OCI-LY1 (cell line): Measurements from ENCODE around the gene PPAT.

Source experiments
- EZH2 ChIP-seq: fragments of 200-600 bp; sonication (generic), shearing (Covaris generic); IDR thresholded peaks from 2 replicates; pipeline ENCODE4 v1.8.0; 2017; ENCODE audit warnings: borderline replicate concordance, mixed run types, mild to moderate bottlenecking, antibody characterized with exemption, low read length, moderate library complexity, mixed read lengths
- TF ChIP-seq, protein P1 (sequence below): fragments of 200-600 bp; sonication (generic), shearing (Covaris generic); IDR thresholded peaks from 2 replicates; pipeline ENCODE4 v1.5.1; 2017; ENCODE audit warnings: mild to moderate bottlenecking, antibody characterized with exemption, low read length, moderate library complexity, mixed read lengths

DNA sequence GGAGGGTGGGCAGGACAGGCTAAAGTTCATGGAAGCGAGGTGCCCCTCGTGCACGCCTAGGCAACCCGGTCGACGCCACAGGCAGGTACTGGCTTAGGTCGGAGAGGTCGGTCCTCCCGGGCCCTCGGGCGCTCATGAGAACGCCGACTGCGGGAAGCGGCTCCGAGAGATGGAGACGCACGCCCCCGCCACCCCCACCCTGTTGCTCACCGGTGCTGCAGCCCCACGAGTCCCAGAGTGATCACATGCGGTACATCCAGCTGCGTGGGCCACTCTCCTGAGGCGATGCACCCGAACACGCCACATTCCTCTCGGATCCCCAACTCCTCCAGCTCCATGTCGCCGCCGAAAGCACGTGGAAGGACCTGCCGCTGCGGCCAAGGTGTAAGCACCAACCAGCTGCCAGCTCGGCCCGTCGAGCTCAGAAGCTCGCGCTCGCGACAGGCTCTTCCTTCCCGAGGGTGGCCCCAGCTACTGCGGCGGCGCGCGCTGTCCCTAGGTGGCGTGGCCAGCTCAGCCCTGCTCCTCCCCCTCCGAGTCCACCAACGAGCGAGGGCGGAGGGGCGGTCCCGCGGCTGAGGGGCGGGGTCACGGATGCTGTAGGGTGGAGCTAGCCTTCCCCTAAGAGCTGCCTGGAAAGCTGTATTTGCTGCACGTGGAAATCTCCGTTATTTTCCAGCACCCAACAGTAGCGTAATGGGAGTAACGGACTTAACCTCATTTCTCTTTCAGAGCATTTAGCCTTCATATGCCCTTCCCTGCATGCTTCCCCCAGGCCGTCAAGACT lies at the start of gene PPAT:
- TF ChIP-seq, protein P1, sequence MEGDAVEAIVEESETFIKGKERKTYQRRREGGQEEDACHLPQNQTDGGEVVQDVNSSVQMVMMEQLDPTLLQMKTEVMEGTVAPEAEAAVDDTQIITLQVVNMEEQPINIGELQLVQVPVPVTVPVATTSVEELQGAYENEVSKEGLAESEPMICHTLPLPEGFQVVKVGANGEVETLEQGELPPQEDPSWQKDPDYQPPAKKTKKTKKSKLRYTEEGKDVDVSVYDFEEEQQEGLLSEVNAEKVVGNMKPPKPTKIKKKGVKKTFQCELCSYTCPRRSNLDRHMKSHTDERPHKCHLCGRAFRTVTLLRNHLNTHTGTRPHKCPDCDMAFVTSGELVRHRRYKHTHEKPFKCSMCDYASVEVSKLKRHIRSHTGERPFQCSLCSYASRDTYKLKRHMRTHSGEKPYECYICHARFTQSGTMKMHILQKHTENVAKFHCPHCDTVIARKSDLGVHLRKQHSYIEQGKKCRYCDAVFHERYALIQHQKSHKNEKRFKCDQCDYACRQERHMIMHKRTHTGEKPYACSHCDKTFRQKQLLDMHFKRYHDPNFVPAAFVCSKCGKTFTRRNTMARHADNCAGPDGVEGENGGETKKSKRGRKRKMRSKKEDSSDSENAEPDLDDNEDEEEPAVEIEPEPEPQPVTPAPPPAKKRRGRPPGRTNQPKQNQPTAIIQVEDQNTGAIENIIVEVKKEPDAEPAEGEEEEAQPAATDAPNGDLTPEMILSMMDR, result no peak
- no peak for TF ChIP-seq EZH2
